ENCODE data around the gene LEO1.

DNA sequence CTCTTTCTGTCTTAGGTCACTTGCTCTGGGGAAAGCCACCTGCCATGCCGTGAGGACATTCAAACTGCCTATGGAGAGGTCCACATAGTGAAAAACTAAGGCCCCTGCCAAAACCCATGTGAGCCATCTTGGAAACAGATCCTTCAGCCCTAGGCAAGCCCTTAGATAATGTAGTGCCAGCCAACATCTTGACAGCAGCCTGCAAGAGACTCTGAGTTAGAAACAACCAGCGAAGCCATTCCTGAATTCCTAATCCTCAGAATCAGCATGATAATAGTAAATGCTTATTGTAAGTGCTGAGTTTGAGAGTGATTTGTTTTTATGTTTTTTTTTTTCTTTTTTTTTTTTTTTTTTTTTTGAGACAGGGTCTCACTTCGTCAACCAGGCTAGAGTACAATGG is 40.6 kb downstream of the LEO1 start:
- TF ChIP-seq, protein P1, sequence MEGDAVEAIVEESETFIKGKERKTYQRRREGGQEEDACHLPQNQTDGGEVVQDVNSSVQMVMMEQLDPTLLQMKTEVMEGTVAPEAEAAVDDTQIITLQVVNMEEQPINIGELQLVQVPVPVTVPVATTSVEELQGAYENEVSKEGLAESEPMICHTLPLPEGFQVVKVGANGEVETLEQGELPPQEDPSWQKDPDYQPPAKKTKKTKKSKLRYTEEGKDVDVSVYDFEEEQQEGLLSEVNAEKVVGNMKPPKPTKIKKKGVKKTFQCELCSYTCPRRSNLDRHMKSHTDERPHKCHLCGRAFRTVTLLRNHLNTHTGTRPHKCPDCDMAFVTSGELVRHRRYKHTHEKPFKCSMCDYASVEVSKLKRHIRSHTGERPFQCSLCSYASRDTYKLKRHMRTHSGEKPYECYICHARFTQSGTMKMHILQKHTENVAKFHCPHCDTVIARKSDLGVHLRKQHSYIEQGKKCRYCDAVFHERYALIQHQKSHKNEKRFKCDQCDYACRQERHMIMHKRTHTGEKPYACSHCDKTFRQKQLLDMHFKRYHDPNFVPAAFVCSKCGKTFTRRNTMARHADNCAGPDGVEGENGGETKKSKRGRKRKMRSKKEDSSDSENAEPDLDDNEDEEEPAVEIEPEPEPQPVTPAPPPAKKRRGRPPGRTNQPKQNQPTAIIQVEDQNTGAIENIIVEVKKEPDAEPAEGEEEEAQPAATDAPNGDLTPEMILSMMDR (IDR thresholded peaks at IDR 0.05) = no peak
- no peak for TF ChIP-seq POLR2A (IDR thresholded peaks at IDR 0.05)

Data from body of pancreas (tissue), 4 donors.